GM18519 (cell line): ENCODE measurements around the gene CDK12.
"Not testable (repeated sequence)": the region's sequence is repeated elsewhere in the genome, so short reads cannot be mapped to it uniquely, and the experiment has no call there.

ENCODE experiments used
- ATAC-seq: cut with Tn5 transposase; IDR thresholded peaks from one replicate; pipeline ENCODE4 v1.9.1; 2021; ENCODE audit warnings: mild to moderate bottlenecking, moderate library complexity; ENCODE audit not compliant: unreplicated experiment, low FRiP score

Gene CDK12

GRCh38 chr17:39487946-39488345, 26.7 kb downstream of the CDK12 start:
- no peak for ATAC-seq

- not testable (repeated sequence) for ATAC-seq
Measured at GRCh38 chr17:39496921-39497320, 35.6 kb downstream of the CDK12 start.

GRCh38 chr17:39507511-39507910, 46.2 kb downstream of the CDK12 start:
- ATAC-seq: no peak

- no peak for ATAC-seq
Measured at GRCh38 chr17:39508987-39509386, 47.7 kb downstream of the CDK12 start.

GRCh38 chr17:39513309-39513708, 52.0 kb downstream of the CDK12 start:
- ATAC-seq: no peak

GRCh38 chr17:39513915-39514314, 52.6 kb downstream of the CDK12 start:
- no peak for ATAC-seq

- no peak for ATAC-seq
Measured at GRCh38 chr17:39517224-39517623, 55.9 kb downstream of the CDK12 start.

GRCh38 chr17:39525801-39526506, 64.7 kb downstream of the CDK12 start:
- no peak for ATAC-seq

GRCh38 chr17:39527220-39527813, 66.0 kb downstream of the CDK12 start:
- no peak for ATAC-seq

- ATAC-seq: no peak
Measured at GRCh38 chr17:39529455-39529854, 68.2 kb downstream of the CDK12 start.

GRCh38 chr17:39530513-39530912, 69.2 kb downstream of the CDK12 start:
- no peak for ATAC-seq

GRCh38 chr17:39531252-39531651, 70.0 kb downstream of the CDK12 start:
- no peak for ATAC-seq

- no peak for ATAC-seq
Measured at GRCh38 chr17:39533891-39534290, 72.6 kb downstream of the CDK12 start.

GRCh38 chr17:39534768-39535405, 73.6 kb downstream of the CDK12 start:
- ATAC-seq: no peak

- ATAC-seq: no peak
Measured at GRCh38 chr17:39536468-39536867, 75.2 kb downstream of the CDK12 start.

GRCh38 chr17:39537364-39537763, 76.1 kb downstream of the CDK12 start:
- ATAC-seq: not testable (repeated sequence)

GRCh38 chr17:39538866-39539265, 77.6 kb downstream of the CDK12 start:
- no peak for ATAC-seq

GRCh38 chr17:39540611-39541010, 79.3 kb downstream of the CDK12 start:
- ATAC-seq: no peak

- no peak for ATAC-seq
Measured at GRCh38 chr17:39541652-39542051, 80.4 kb downstream of the CDK12 start.

GRCh38 chr17:39543176-39543575, 81.9 kb downstream of the CDK12 start:
- no peak for ATAC-seq

- no peak for ATAC-seq
Measured at GRCh38 chr17:39543664-39544063, 82.4 kb downstream of the CDK12 start.

- not testable (repeated sequence) for ATAC-seq
Measured at GRCh38 chr17:39544361-39544760, 83.1 kb downstream of the CDK12 start.
